ENCODE data around the gene RPL27A.

Gene RPL27A

GRCh38 chr11:8721609-8722500, 39.3 kb downstream of the RPL27A start:
- DNase-seq (ENCODE audit: low spot score), result no peak

GRCh38 chr11:8722809-8723208, 40.2 kb downstream of the RPL27A start:
- no peak for DNase-seq (ENCODE audit: low spot score)

GRCh38 chr11:8723711-8724110, 41.1 kb downstream of the RPL27A start:
- no peak for DNase-seq (ENCODE audit: low spot score)

GRCh38 chr11:8724682-8725081, 42.1 kb downstream of the RPL27A start:
- DNase-seq (ENCODE audit: low spot score), result no peak

GRCh38 chr11:8726395-8726794, 43.8 kb downstream of the RPL27A start:
- no peak for DNase-seq (ENCODE audit: low spot score)

- DNase-seq (ENCODE audit: low spot score), result no peak
Observed at GRCh38 chr11:8728563-8728962, 46.0 kb downstream of the RPL27A start.

- no peak for DNase-seq (ENCODE audit: low spot score)
Observed at GRCh38 chr11:8729067-8729466, 46.5 kb downstream of the RPL27A start.

- DNase-seq (ENCODE audit: low spot score), result no peak
Observed at GRCh38 chr11:8729837-8730696, 47.5 kb downstream of the RPL27A start.

GRCh38 chr11:8730697-8731020, 48.1 kb downstream of the RPL27A start:
- no peak for DNase-seq (ENCODE audit: low spot score)

GRCh38 chr11:8731647-8732323, 49.2 kb downstream of the RPL27A start:
- no peak for DNase-seq (ENCODE audit: low spot score)

GRCh38 chr11:8732324-8732670, 49.7 kb downstream of the RPL27A start:
- DNase-seq (ENCODE audit: low spot score), result no peak

- no peak for DNase-seq (ENCODE audit: low spot score)
Observed at GRCh38 chr11:8732748-8733241, 50.2 kb downstream of the RPL27A start.

GRCh38 chr11:8733852-8734251, 51.3 kb downstream of the RPL27A start:
- DNase-seq (ENCODE audit: low spot score), result no peak

GRCh38 chr11:8735094-8735493, 52.5 kb downstream of the RPL27A start:
- DNase-seq (ENCODE audit: low spot score), result no peak

GRCh38 chr11:8739309-8739793, 56.8 kb downstream of the RPL27A start:
- no peak for DNase-seq (ENCODE audit: low spot score)
